Keratinocyte (primary cell): Measurements from ENCODE around the gene SHROOM3.

Source experiments
- EZH2 ChIP-seq: IDR thresholded peaks from one replicate; pipeline ENCODE4 v1.6.1; 2012; ENCODE audit warnings: inconsistent platforms, mild to moderate bottlenecking, low read length, moderate library complexity
- TF ChIP-seq, protein P1 (sequence below), 3 experiments: IDR thresholded peaks in 1 of 3; conservative IDR thresholded peaks in 1 of 3; optimal IDR thresholded peaks in 1 of 3; 2 replicates in 2 of 3; 3 replicates in 1 of 3; pipeline versions ENCODE3 to v1.5.1; 2011; ENCODE audit warnings: low read length in 3 of 3, mild to moderate bottlenecking in 3 of 3, moderate library complexity in 2 of 3, control low read depth in 1 of 3, inconsistent platforms in 1 of 3; ENCODE audit not compliant: insufficient read depth in 2 of 3; ENCODE audit errors: extremely low read depth in 1 of 3

- TF ChIP-seq, protein P1, sequence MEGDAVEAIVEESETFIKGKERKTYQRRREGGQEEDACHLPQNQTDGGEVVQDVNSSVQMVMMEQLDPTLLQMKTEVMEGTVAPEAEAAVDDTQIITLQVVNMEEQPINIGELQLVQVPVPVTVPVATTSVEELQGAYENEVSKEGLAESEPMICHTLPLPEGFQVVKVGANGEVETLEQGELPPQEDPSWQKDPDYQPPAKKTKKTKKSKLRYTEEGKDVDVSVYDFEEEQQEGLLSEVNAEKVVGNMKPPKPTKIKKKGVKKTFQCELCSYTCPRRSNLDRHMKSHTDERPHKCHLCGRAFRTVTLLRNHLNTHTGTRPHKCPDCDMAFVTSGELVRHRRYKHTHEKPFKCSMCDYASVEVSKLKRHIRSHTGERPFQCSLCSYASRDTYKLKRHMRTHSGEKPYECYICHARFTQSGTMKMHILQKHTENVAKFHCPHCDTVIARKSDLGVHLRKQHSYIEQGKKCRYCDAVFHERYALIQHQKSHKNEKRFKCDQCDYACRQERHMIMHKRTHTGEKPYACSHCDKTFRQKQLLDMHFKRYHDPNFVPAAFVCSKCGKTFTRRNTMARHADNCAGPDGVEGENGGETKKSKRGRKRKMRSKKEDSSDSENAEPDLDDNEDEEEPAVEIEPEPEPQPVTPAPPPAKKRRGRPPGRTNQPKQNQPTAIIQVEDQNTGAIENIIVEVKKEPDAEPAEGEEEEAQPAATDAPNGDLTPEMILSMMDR (optimal IDR thresholded peaks at IDR 0.05 in 1 of 3, IDR thresholded peaks at IDR 0.05 in 1 of 3, conservative IDR thresholded peaks at IDR 0.05 in 1 of 3; ENCODE audit: extremely low read depth in 1 of 3, insufficient read depth in 2 of 3, low read length in 3 of 3), result no peak
- no peak for TF ChIP-seq EZH2
These were observed 267.6 kb downstream of the SHROOM3 start for GRCh38 chr4:76702440-76703122.
